HG03469 (cell line): ENCODE data around the gene CELA1.

Source experiments
- ATAC-seq: cut with Tn5 transposase; IDR thresholded peaks from one replicate; pipeline ENCODE4 v1.9.1; 2021; ENCODE audit warnings: mild to moderate bottlenecking, moderate library complexity, moderate number of reproducible peaks; ENCODE audit not compliant: unreplicated experiment

The CELA1 gene

GRCh38 chr12:51377099-51377984, 30.9 kb upstream of the CELA1 start:
- no peak for ATAC-seq

GRCh38 chr12:51374856-51375255, 28.4 kb upstream of the CELA1 start:
- no peak for ATAC-seq

DNA sequence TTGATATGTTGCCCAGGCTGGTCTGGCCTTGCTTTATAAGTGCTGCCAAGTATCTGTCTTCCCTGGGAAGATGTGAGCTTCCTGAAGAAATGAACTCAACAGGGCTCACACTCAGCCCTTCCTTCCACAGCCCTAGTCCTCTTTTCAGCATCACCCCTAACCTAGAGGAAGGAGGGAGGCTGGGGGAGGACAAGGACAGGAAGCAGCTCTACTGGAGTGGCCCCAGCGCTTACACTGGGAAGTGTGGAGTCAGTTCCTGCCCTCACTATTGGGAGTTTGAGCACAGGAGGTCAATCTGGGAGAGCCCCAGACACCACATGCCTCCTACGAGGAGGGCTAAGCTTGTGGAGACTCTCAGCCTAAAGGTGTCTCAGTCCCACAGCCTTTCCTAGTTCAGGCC, 27.9 kb upstream of the CELA1 start:
- ATAC-seq = no peak

GRCh38 chr12:51373187-51373586, 26.7 kb upstream of the CELA1 start:
- ATAC-seq = no peak

- ATAC-seq = no peak
Observed at GRCh38 chr12:51372021-51372420, 25.5 kb upstream of the CELA1 start.

- no peak for ATAC-seq
Observed at GRCh38 chr12:51371295-51371953, 24.9 kb upstream of the CELA1 start.

GRCh38 chr12:51370667-51371066, 24.2 kb upstream of the CELA1 start:
- ATAC-seq = no peak

DNA sequence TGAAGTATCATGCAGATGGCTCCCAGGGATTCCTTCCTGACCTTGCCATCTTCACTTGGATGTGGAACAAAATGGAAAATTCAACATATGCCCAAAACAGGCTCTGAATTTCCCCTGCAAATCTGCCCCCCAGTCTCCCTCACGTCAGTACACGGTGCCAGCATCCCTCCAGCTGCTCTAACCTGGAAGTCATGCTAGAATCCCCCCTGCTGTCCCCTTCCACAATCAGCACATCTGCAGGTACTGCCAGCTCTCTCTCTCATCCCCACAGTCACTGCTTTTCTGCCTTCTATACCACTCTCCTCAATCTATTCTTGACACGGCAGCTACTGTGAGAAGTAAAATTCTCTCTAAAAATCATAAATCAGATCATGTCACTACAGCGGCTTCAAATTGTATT, 23.1 kb upstream of the CELA1 start:
- no peak for ATAC-seq

DNA sequence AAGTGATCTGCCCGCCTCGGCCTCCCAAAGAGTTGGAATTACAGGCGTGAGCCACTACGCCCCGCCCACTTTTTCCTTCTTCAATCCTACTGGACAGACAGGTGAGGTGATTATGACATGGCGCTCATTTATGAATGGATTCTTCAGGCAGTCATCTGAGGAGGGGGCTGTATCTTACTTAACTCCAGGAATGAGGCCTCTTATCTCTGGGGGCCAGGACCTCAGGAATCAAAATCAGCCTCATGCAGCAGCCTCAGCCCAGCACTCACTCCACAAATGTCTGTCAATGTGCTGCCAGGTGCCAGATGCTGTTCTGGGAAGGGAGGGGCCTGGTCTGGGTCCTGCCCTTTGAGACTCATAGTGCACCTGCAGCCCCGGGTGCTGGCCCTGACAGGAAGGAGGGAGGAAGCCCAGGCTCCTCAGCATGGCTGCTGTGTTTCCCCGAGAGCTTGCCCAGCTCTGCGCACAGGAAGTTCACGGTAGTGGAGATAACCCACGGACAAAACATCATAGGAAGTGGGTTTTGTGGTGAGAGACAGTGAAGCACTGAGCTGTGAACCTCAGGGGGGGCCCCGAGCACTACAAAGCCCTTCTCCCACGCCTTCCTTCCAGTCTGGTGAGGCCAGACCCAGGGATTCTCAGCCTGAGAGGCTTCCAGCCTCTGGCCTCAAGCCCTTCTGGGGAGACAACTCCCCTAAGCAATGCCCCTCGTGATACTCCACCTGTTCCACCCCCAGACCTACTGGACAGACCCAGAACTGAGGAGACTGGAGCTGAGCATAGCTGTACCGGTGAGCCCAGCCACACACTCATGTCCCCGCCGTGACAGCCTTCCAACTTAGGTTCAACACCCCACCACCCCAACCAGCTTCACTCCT, 22.4 kb upstream of the CELA1 start:
- ATAC-seq = peak; percentile 92

GRCh38 chr12:51365276-51365675, 18.8 kb upstream of the CELA1 start:
- no peak for ATAC-seq

GRCh38 chr12:51364001-51364400, 17.5 kb upstream of the CELA1 start:
- ATAC-seq = no peak

DNA sequence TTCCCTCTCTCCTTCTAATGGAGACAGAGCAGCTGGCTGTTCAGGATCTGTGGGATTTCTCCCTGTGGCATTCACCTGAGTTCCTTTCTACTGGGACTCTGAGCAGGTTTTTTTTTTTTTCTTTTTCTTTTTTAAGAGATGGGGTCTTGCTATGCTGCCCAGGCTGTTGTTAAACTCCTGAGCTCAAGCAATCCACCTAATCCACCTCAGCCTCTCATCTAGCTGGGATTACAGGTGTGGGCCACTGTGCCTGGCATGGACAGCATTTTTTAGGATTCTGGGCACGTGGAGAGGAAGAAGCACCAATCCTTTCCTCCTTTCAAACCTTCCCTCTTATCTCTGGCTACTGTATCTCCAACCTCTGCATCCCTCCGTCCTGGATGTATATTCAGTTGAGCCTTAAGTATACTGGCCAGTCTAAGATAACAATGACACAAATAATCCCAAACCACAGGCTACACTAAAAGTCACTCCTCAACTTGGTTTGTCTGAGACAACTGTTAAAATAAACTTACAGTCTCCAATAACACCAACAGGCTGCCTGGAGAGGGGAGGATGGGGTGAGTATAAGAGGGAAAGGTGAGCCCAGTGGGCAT, 16.4 kb upstream of the CELA1 start:
- no peak for ATAC-seq

- ATAC-seq = no peak
Observed at GRCh38 chr12:51362307-51362706, 15.8 kb upstream of the CELA1 start.

DNA sequence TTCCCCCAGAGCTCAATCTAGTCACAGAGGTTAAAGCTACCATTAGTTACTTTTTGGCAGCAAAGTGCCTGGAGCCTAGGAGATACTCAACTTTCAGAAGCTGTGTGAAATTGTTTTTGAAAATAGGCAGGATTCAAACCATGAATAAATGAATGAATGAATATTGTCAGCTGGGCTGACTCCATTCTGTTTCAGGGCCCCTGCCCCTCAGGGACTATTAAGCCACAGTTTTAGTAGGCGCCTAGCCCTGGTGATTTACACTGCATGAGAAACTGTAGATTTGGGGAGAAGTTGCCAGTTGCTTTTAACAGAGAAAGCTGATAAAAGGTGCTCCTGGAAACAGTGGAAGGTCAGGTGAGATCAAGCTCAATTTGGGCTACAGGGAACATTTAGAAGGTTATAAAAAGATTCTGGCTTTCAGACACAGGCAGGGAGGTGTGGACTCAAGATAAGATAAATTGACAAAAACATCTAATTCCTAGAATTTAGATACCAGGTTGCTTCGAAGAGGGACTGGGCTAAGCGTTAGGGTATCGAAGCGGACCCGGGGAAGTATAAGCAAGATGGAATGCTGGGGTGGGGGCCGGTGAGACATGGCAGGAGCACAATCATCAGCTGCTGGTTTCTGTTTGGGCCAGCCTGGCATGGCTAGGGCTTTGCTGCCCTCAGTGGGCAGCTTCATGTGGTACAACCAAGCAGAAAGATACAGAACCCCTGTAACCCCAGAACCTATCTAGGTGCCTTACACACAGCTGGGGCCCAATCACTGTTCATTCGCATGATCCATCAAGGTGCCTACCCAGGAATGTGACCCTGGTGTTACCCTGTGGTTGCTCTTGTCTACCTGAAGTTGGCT, 14.9 kb upstream of the CELA1 start:
- no peak for ATAC-seq

- ATAC-seq = no peak
Observed at GRCh38 chr12:51360315-51360714, 13.8 kb upstream of the CELA1 start.

GRCh38 chr12:51359851-51360250, 13.4 kb upstream of the CELA1 start:
- no peak for ATAC-seq

DNA sequence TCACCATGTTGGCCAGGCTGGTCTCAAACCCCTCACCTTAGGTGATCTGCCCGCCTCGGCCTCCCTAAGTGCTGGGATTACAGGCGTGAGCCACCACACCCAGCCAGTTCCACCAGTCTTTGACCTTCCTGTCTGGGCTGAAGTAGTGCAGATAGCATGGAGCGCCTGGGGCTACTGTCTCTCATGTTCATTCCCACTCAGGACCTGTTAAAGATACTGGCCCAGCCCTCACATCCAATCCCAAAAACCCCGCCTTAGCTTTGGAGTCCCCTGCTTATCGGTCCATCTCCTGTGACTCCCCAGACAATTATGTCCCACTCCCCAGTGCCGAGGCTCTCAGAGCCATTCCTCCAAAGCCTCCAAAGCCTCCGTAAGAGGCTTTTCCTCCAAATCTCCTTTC, 12.0 kb upstream of the CELA1 start:
- ATAC-seq = no peak

GRCh38 chr12:51357374-51358047, 11.0 kb upstream of the CELA1 start:
- ATAC-seq = no peak

- no peak for ATAC-seq
Observed at GRCh38 chr12:51351913-51352532, 5.5 kb upstream of the CELA1 start.
